ENCODE data around the gene ALDH1B1.

GRCh38 chr9:38385896-38386295 is 6.6 kb upstream of the ALDH1B1 start:
- TF ChIP-seq POLR2A (IDR thresholded peaks at IDR 0.05; ENCODE audit: low read depth, low read length) (no peak), SPI1 (IDR thresholded peaks at IDR 0.05; ENCODE audit: low read depth, low read length) (no peak)

Measured in GM12891 (cell line).